ENCODE measurements around the gene PTGR2. TPM values are rescaled to one million over a fixed set of nuclear protein-coding genes. Genes with fewer than 3 reads are reported as not detected.

PTGR2 gene
- 3.5 and 4.5 TPM in 2 replicates for total RNA-seq

GRCh38 chr14:73851567-73852382 is at the start of gene PTGR2:
PTGR2 (plus strand) TSS chr14:73851831; CDS start chr14:73858863, 7,032 bp downstream.

GRCh38 chr14:73886449-73887317 is 35.1 kb downstream of the PTGR2 start, which contains the start of gene ZNF410:
ZNF410 (plus strand) TSS chr14:73886859; CDS start chr14:73892176, 5,317 bp downstream.

Small RNA genes within 50 kb of the gene (small RNA-seq; reads per million reads assigned to genes)
- gene AC005520.4 = not detected
- not detected for gene RF00019

Other genes with a start within 250 kb of the PTGR2 start
- gene ACOT6, start 239.3 kb upstream of the PTGR2 start, total RNA-seq = not detected in 2 replicates
- 10.0 and 15.4 TPM in 2 replicates for gene DNAL1, start 206.8 kb upstream of the PTGR2 start, total RNA-seq
- gene PNMA1, start 137.4 kb upstream of the PTGR2 start, total RNA-seq = 47.0 and 51.9 TPM in 2 replicates
- gene ZNF410, start 35.0 kb downstream of the PTGR2 start, total RNA-seq = 55.1 and 60.7 TPM in 2 replicates
- gene FAM161B, start 98.3 kb downstream of the PTGR2 start, total RNA-seq = 2.3 and 2.9 TPM in 2 replicates
- gene COQ6, start 98.5 kb downstream of the PTGR2 start, total RNA-seq = 13.2 and 17.3 TPM in 2 replicates
- gene ENTPD5, start 167.5 kb downstream of the PTGR2 start, total RNA-seq = 14.5 and 15.4 TPM in 2 replicates
- 2.7 and 3.2 TPM in 2 replicates for gene BBOF1, start 167.5 kb downstream of the PTGR2 start, total RNA-seq
- gene ALDH6A1, start 232.6 kb downstream of the PTGR2 start, total RNA-seq = 23.1 and 25.0 TPM in 2 replicates
- gene LIN52, start 233.1 kb downstream of the PTGR2 start, total RNA-seq = 10.8 and 11.1 TPM in 2 replicates